Activated T-helper 1 cell treated with anti-CD3 and anti-CD28 coated beads, Interleukin-12 subunit alpha, Interleukin-12 subunit beta, Interleukin-2, Interleukin-4 antibody, amounts not matched to agents 30 ng/mL and 10 ng/mL and 1 ng/mL, durations not matched to agents 14 hours and 24 hours and 36 hours (primary cell): ENCODE data around the gene PSMD13. TPM values are rescaled to one million over a fixed set of nuclear protein-coding genes. Genes with fewer than 3 reads are reported as not detected.

Source experiments
- DNase-seq: peaks from one replicate; pipeline ENCODE4 v3.0.0; 2021; ENCODE audit warnings: low spot score
- H3K27ac Mint-ChIP-seq: one replicate; pipeline ENCODE4 v1.8.0; 2021; ENCODE audit warnings: mild to moderate bottlenecking, mixed read lengths
- H3K27me3 Mint-ChIP-seq: one replicate; pipeline ENCODE4 v1.8.0; 2022; ENCODE audit warnings: mild to moderate bottlenecking, moderate library complexity, mixed read lengths; ENCODE audit not compliant: insufficient read depth
- H3K36me3 Mint-ChIP-seq: one replicate; pipeline ENCODE4 v1.8.0; 2021; ENCODE audit warnings: low read depth, mixed read lengths
- H3K4me1 Mint-ChIP-seq: one replicate; pipeline ENCODE4 v1.8.0; 2021; ENCODE audit warnings: low read depth, mixed read lengths
- H3K4me3 Mint-ChIP-seq: one replicate; pipeline ENCODE4 v1.8.0; 2021; ENCODE audit warnings: mild to moderate bottlenecking, moderate library complexity, mixed read lengths
- H3K9me3 Mint-ChIP-seq: one replicate; pipeline ENCODE4 v1.8.0; 2021; ENCODE audit warnings: mixed read lengths
- intact Hi-C: fragments of 100-400 bp; cut with micrococcal nuclease; formaldehyde crosslinking; loops from one replicate; pipeline ENCODE4 v1.15.1; 2024
- total RNA-seq: library from RNA; stranded (reverse); gene quantifications from 2 replicates; pipeline ENCODE4 v1.2.3, GENCODE V29; 2022

Gene PSMD13
- total RNA-seq, 1 donor from 2014 or later = 266 TPM

DNA sequence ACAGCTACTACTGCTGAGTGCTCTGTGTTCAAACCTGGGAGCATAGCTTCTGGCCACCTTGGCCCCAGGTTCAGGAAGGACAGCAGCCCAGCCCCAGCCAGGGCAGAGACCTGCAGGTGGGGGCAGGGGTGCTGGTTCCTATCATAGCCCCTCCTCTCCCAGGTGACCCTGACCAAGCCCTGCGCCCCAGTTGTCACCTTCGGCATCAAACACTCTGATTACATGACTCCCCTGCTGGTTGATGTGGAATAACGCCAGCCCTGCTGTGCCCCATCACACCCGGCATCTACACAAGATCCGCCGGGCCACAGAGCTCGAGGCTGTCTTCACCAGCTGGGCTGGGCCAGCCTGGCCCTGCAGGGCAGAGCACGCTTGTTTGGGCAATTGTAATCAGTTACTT is 37.0 kb upstream of the PSMD13 start:
- no peaks in the 10 kb centered on the region for H3K9me3 Mint-ChIP-seq
- no peak for DNase-seq
- no peak overlapping the region for H3K4me3 Mint-ChIP-seq
- peaks cover 33% of the 10 kb centered on the region for H3K4me1 Mint-ChIP-seq
- peaks cover 18% of the 10 kb centered on the region for H3K36me3 Mint-ChIP-seq
- H3K27ac Mint-ChIP-seq = no peak overlapping the region
- no peaks in the 10 kb centered on the region for H3K27me3 Mint-ChIP-seq
- intact Hi-C loops = no loop called here

DNA sequence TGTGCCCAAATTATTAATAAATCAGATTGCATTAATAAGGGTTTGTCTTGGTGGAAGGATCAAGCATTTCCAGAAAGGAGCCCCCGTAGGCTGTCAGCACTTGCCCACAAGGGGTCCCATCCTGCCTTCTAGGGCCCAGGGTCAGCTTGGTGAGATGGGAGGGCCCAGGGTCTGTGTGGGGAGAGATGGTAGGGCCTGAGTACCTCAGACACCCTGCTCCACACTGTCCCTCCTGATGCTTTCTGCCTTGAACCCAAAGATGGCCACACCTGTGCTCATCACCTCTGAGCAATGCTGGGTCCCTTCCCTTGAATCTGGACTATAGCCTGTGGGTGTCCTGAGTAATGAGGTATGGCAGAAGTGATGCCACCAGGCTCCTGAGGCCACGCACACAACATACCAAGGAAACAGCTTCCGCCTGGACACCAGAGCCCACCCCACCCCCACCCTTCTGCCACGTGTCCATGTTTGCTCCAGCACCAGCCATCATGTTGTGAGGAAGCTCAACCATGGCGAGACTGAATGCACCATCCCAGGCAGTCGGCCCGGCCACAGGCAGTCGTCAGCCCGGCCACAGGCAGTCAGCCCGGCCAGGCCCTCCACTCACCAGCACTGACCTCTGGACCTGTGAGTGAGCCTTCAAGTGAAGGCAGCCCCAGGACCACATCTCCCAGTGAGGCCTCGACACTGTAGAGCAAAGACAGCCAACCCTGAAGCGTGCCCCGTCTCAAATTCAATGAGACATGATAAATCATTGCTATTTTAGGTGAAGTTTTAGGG is 36.4 kb upstream of the PSMD13 start:
- peaks cover 35% of the 10 kb centered on the region for H3K4me1 Mint-ChIP-seq
- no peaks in the 10 kb centered on the region for H3K27me3 Mint-ChIP-seq
- H3K9me3 Mint-ChIP-seq = no peaks in the 10 kb centered on the region
- H3K36me3 Mint-ChIP-seq = peaks cover 18% of the 10 kb centered on the region
- no peak overlapping the region for H3K4me3 Mint-ChIP-seq
- DNase-seq = no peak
- intact Hi-C loops = no loop called here
- no peak overlapping the region for H3K27ac Mint-ChIP-seq

GRCh38 chr11:201966-202365 is 34.8 kb upstream of the PSMD13 start:
- no peak for DNase-seq
- Mint-ChIP-seq H3K36me3 (peaks cover 21% of the 10 kb centered on the region), H3K9me3 (no peaks in the 10 kb centered on the region), H3K27me3 (no peaks in the 10 kb centered on the region), H3K27ac (peak overlapping the region; percentile 81), H3K4me1 (peaks cover 49% of the 10 kb centered on the region), H3K4me3 (peak overlapping the region; percentile 36)
- intact Hi-C loops = no loop called here

- no peak for DNase-seq
- peak overlapping the region; percentile 81 for H3K27ac Mint-ChIP-seq
- H3K4me3 Mint-ChIP-seq = peak overlapping the region; percentile 36
- no peaks in the 10 kb centered on the region for H3K27me3 Mint-ChIP-seq
- no peaks in the 10 kb centered on the region for H3K9me3 Mint-ChIP-seq
- intact Hi-C loops = no loop called here
- peaks cover 23% of the 10 kb centered on the region for H3K36me3 Mint-ChIP-seq
- H3K4me1 Mint-ChIP-seq = peaks cover 49% of the 10 kb centered on the region
Observed at GRCh38 chr11:202490-202889, 34.3 kb upstream of the PSMD13 start.

GRCh38 chr11:203056-203944 is 33.5 kb upstream of the PSMD13 start:
- Mint-ChIP-seq H3K4me1 (peaks cover 49% of the 10 kb centered on the region), H3K27ac (peak overlapping the region; percentile 9), H3K9me3 (no peaks in the 10 kb centered on the region), H3K36me3 (peaks cover 23% of the 10 kb centered on the region), H3K27me3 (no peaks in the 10 kb centered on the region), H3K4me3 (peak overlapping the region; percentile 53)
- DNase-seq = no peak
- intact Hi-C loops = no loop called here

GRCh38 chr11:203945-204586 is 32.7 kb upstream of the PSMD13 start:
- H3K9me3 Mint-ChIP-seq = no peaks in the 10 kb centered on the region
- peak overlapping the region; percentile 16 for H3K27ac Mint-ChIP-seq
- H3K4me1 Mint-ChIP-seq = peaks cover 49% of the 10 kb centered on the region
- intact Hi-C loops = no loop called here
- H3K36me3 Mint-ChIP-seq = peaks cover 23% of the 10 kb centered on the region
- H3K4me3 Mint-ChIP-seq = peak overlapping the region; percentile 53
- no peaks in the 10 kb centered on the region for H3K27me3 Mint-ChIP-seq
- DNase-seq = no peak

DNA sequence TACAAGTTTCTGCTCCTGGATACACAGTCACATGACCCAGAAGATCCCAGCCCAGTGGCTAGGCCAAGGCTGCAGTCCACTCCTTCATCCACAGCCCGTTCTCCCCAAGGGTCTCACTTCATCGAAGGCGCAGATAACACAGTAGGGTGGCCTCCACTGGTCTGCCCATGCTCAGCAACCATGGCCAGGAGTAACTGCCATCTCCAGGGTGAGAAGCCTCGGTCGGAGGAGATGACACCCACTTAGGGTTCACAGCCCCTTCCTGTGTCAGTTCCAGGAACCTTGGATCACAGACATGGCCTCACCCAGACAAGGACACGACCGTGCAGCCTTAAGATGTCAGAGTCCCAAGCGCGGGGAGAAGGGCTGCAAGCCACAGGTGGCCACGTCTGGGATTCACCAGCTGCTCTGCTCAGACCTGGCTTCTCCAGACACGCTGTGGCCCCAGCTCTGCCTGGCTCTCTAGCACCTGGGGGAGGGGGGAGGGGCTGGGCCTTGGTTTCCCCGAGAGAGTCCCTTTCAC is 32.1 kb upstream of the PSMD13 start:
- Mint-ChIP-seq H3K4me3 (no peak overlapping the region), H3K36me3 (peaks cover 24% of the 10 kb centered on the region), H3K9me3 (no peaks in the 10 kb centered on the region), H3K27me3 (no peaks in the 10 kb centered on the region), H3K4me1 (peaks cover 52% of the 10 kb centered on the region), H3K27ac (no peak overlapping the region)
- intact Hi-C loops = loop anchor here (5.0 kb wide), 2 partner anchors 373 to 603 kb away; partner anchors contain the start of genes PHRF1, PIDD1 and RPLP2
- DNase-seq = no peak

DNA sequence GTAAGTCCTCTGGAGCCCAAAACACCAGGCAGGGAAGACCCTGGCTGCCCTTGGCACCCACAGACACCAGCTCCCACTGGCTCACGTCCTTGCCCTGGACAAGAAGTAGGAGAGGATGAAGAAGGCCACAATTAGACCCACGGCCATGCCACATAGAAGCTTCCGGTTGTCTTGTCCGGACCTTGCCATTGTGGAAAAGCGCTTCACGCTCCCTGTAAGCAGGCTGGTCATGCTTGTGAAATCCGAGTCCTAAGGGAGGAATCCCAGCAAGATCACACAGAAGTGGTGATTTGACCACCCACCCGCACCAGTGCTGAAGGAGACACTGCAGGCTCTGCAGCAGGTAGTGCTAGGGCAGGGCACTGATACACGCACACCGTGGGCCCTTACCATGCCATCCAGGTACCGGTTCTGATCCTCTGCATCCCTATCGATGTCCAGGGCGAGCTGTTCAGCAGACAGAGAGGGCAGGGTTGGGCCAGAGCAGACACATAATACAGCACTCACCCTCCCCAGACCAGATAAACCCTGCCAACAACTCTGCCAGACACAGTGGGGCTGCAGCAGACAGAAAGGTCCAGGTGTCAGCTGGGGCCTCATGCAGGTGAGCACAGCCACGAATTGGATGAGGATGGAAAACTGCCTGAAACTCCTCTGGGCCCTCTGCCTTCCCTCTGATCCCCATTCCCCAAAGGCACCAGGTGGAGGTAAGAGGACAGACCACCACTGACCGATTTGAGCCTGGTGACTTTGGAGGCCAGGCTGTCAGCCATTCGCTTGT is 31.4 kb upstream of the PSMD13 start:
- H3K27me3 Mint-ChIP-seq = no peaks in the 10 kb centered on the region
- peak overlapping the region; percentile 89 for H3K4me3 Mint-ChIP-seq
- DNase-seq = no peak
- H3K4me1 Mint-ChIP-seq = peaks cover 60% of the 10 kb centered on the region
- H3K9me3 Mint-ChIP-seq = no peaks in the 10 kb centered on the region
- intact Hi-C loops = loop anchor here (2.0 to 5.0 kb wide), 3 partner anchors 201 to 602 kb away; partner anchors contain the start of genes PHRF1, PIDD1 and RPLP2
- H3K36me3 Mint-ChIP-seq = peaks cover 31% of the 10 kb centered on the region
- H3K27ac Mint-ChIP-seq = no peak overlapping the region

DNA sequence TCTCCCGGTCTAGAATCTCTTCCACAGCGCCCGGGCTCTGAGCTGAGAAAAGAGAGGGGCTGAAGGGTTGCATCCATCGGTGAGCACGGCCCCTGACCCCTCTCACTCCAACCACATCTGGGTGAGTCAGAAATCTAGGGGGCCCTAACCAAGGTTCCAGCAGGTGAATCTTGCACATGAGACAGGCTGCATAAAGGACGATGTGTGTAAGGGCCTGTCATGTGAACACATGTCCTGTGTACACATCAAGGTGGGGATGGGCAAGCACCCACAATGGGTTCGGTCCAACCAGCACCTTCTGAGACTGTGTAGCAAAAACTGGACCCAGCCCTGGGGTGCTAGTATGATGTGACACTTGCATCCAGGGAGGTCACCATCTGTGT is 30.8 kb upstream of the PSMD13 start:
- no peak for DNase-seq
- no peaks in the 10 kb centered on the region for H3K27me3 Mint-ChIP-seq
- H3K4me3 Mint-ChIP-seq = peak overlapping the region; percentile 89
- no peaks in the 10 kb centered on the region for H3K9me3 Mint-ChIP-seq
- peaks cover 60% of the 10 kb centered on the region for H3K4me1 Mint-ChIP-seq
- intact Hi-C loops = loop anchor here (2.0 to 5.0 kb wide), 3 partner anchors 201 to 601 kb away; partner anchors contain the start of genes PHRF1, PIDD1 and RPLP2
- H3K36me3 Mint-ChIP-seq = peaks cover 30% of the 10 kb centered on the region
- peak overlapping the region; percentile 98 for H3K27ac Mint-ChIP-seq

GRCh38 chr11:206526-207207 is 30.1 kb upstream of the PSMD13 start:
- Mint-ChIP-seq H3K27ac (peak overlapping the region; percentile 98), H3K4me1 (peaks cover 61% of the 10 kb centered on the region), H3K27me3 (no peaks in the 10 kb centered on the region), H3K4me3 (peak overlapping the region; percentile 89), H3K36me3 (peaks cover 33% of the 10 kb centered on the region), H3K9me3 (no peaks in the 10 kb centered on the region)
- DNase-seq = no peak
- intact Hi-C loops = loop anchor here (1.0 to 5.0 kb wide), 7 partner anchors 30 to 601 kb away; partner anchors contain the start of genes PHRF1, PIDD1, PSMD13 and RNH1

DNA sequence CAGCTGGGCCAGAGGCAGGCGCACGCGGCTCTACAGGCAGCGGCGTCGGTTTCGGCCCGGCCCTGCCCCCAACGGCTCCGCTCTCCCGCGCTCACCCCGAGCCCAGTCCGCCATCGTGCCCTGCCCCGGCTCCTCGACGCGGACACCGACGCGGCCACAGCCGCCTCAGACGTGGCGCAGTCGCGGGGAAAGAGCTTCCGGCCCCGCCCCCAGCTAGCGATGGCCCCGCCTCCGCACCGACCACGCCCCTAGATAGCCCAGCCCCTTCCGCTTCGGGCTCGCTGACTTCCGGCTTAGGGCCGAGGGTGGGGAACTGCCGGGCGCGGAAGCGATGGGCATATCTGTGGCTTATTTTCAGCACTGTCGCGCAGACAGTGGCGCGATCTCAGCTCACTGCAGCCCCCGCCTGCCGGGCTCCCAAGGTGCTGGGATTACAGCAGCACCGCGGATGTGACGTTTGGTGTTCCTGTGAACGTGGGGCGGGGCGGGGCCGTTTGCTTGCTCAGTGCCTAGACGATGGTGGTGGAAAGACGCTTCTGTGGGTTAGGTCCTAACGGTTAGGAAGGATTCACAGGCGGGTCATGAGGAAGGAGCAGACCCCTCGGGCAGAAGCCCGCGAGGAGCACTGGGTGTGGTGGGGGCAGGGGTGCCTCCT is 29.4 kb upstream of the PSMD13 start, which contains the start of the genes BET1L and RIC8A:
BET1L (minus strand) TSS at position 192 of the 655 bp plus-strand sequence; CDS start at position 114, 78 bp downstream.
RIC8A (plus strand) TSS at position 501 of the 655 bp plus-strand sequence. CDS start 1,147 bp downstream, outside the sequence.
- peak within 1 kb of the TSS; percentile 98 for H3K27ac Mint-ChIP-seq
- H3K4me1 Mint-ChIP-seq = peaks cover 55% of the 10 kb centered on the region
- intact Hi-C loops = loop anchor here (1.0 to 5.0 kb wide), 7 partner anchors 29 to 600 kb away; partner anchors contain the start of genes PHRF1, PIDD1, PSMD13 and RNH1
- no peaks in the 10 kb centered on the region for H3K27me3 Mint-ChIP-seq
- no peaks in the 10 kb centered on the region for H3K9me3 Mint-ChIP-seq
- DNase-seq = peak; percentile 97
- H3K36me3 Mint-ChIP-seq = peaks cover 35% of the 10 kb centered on the region
- peak within 1 kb of the TSS; percentile 89 for H3K4me3 Mint-ChIP-seq
